Fibroblast of villous mesenchyme (primary cell): ENCODE data around the gene ATP6V1F. TPM values are rescaled to one million over a fixed set of nuclear protein-coding genes. Genes with fewer than 3 reads are reported as not detected.

Source experiments
- DNase-seq: peaks from one replicate; pipeline ENCODE4 v3.0.0-alpha.2; 2010; ENCODE audit warnings: low read depth
- H3K4me3 ChIP-seq: 2 replicates; pipeline ENCODE4 v1.5.1; 2011; ENCODE audit warnings: low read depth, mild to moderate bottlenecking, low read length
- total RNA-seq: library from RNA; depleted of rRNA; stranded (reverse); fragments of >200 nt; gene quantifications from 2 replicates; pipeline ENCODE4 v1.2.3, GENCODE V29; 2012
- TF ChIP-seq, protein P1 (sequence below): IDR thresholded peaks from 2 replicates; pipeline ENCODE4 v1.5.1; 2012; ENCODE audit warnings: low read depth, mild to moderate bottlenecking, low read length; ENCODE audit not compliant: insufficient read depth

The ATP6V1F gene
- total RNA-seq, 1 donor, result 82.5 TPM

DNA sequence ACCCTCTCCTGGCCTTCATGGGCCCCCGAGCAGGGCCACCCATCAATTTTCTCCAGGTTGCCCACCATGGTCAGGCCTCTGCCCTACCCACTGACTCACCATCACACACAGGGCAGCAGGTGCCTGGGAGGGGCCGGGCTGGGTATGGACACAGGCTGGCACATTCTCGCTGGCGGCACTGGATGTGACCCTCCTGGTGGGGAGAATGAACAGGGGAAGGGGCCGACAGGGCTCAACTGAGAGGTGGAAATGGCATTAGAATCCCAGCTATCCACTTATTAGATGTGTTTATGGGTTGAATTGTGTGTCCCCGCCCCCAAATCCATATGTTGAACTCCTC, 31.4 kb downstream of the ATP6V1F start:
- no peak for DNase-seq
- TF ChIP-seq, protein P1, sequence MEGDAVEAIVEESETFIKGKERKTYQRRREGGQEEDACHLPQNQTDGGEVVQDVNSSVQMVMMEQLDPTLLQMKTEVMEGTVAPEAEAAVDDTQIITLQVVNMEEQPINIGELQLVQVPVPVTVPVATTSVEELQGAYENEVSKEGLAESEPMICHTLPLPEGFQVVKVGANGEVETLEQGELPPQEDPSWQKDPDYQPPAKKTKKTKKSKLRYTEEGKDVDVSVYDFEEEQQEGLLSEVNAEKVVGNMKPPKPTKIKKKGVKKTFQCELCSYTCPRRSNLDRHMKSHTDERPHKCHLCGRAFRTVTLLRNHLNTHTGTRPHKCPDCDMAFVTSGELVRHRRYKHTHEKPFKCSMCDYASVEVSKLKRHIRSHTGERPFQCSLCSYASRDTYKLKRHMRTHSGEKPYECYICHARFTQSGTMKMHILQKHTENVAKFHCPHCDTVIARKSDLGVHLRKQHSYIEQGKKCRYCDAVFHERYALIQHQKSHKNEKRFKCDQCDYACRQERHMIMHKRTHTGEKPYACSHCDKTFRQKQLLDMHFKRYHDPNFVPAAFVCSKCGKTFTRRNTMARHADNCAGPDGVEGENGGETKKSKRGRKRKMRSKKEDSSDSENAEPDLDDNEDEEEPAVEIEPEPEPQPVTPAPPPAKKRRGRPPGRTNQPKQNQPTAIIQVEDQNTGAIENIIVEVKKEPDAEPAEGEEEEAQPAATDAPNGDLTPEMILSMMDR, result no peak
- H3K4me3 ChIP-seq, result no peak overlapping the region

DNA sequence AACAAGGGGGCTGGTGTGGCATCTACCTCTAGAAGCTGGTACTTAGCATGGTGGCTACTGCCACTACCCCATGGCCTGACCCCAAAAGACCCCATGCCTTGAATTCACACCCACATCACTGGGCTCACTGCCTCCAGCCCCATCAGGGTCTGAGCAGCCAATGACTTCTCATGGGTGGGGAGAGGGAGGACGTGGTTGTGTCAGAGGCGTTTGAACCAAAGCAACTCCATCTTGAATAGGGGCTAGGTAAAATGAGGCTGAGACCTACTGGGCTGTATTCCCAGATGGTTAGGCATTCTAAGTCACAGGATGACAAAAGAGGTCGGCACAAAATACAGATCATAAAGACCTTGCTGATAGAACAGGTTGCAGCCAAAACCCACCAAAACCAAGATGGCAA, 32.7 kb downstream of the ATP6V1F start:
- no peak for DNase-seq
- H3K4me3 ChIP-seq, result no peak overlapping the region
- TF ChIP-seq, protein P1, result no peak

DNA sequence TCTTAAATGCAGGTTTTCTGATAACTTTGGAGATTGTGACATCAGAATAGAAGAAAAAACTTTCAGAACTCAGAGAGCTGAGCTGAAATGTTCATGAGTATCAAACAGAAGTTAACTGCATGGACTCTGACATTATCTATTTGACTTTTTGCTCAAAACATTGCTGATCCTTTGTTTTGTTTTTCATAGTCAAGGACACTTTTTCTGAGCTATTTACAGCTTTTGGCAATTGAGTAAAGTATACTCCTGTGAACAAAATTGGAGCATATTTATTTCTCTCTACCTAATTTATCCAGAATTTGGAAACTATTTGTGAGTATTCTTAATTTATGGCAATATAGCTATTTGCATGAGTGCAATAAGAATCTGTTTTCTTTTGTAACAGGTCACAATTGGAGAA, 36.7 kb downstream of the ATP6V1F start:
- no peak for DNase-seq
- TF ChIP-seq, protein P1, result no peak
- H3K4me3 ChIP-seq, result no peak overlapping the region

DNA sequence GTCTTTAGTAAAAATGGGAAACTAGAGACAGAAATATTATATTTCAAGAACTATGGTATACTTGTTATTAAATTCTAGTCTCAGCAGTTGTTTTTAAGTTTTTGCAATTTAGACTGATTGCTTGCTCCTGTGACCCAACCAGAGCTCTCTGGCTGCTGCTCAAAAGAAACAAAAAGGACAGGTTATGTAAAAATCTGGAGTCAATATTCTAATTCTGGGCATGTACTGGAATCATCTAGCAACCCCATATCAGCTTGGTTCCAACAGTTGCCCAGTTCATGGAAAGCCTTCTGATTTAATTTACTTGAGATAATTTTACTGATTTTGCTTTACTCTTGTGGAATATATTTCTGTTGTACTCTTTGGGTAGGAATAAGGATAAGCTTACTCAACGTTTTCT, 37.6 kb downstream of the ATP6V1F start:
- no peak for DNase-seq
- H3K4me3 ChIP-seq, result no peak overlapping the region
- TF ChIP-seq, protein P1, result no peak

DNA sequence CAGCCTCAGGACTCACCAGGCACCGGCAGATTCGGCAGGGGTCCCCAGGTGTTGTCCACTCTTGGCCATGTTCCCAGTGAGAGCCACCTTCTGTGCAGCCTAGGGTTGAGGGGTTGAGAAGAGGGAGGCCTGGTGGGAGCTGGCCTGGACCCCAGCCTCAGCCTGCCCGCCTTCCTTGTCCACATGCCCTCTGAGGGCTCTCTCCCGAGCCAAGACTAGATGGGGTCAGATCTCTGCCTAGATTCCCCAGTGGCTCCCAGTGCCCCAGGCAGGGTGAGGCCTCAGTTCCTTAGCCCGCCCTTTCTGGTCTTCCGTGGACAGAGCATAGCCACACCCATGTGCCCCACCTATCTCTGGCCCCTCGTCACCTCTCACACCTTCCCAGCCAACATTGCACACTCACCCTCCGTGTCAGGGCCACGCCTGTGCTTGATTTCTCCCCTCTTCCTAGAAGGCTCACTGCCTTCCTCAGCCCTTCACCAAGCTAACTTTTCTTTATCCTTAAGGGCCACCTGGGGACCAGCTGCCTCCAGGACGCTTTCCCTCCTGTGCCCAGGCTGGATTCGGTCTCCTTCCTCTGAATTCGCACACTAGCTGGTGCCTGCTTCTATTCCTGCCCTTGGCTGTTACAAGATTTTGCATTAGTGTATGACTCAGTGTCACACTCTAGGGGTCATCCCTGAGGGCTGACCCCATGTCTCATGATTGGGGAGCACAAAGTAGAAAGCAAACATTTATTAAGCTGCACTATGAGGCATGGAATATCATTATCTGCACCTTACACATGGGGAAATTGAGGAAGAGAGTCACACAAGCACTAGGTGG, 40.3 kb downstream of the ATP6V1F start:
- no peak overlapping the region for H3K4me3 ChIP-seq
- peak; percentile 55 for DNase-seq
- TF ChIP-seq, protein P1, result no peak

DNA sequence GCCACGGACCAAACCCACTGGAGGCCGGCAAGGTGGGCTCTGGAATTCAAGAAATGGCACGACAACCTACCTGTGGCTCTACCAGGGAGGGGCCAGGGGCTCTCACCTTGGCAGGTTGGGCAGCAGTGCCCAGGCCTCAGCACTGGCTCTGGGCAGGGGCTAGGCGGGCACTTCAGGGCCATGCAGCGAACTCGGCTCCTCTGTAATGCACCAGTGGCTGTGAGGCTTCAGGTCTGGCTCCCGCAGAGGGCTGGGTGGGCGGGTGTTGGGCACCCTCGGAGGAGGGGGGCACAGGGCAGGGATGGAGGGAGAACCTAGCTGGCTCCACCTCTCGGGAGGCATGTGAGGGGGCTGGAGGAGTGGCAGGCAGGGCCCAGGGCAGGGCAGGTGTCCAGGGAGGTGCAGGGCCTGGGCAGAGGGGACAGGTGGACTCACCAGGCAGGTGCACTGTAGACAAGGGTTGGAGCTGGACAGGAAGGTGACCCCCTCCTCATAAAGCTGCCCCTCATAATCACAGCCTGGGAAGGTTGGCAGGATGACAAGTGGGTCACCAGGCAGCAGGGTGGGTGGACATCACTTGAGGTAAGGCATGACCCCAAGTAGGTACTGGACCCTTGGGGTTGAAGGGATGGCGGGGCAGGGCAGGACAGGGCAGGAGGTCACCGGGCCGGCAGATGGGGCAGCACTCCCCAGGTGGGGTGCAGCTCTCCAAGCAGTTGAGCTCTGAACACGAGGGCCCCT, 41.1 kb downstream of the ATP6V1F start:
- TF ChIP-seq, protein P1, result no peak
- no peak for DNase-seq
- H3K4me3 ChIP-seq, result no peak overlapping the region
